ENCODE results near the gene IER5L.
"Not testable (repeated sequence)": the region's sequence is repeated elsewhere in the genome, so short reads cannot be mapped to it uniquely, and the experiment has no call there.

IER5L gene

GRCh38 chr9:129138144-129138462 lies 40.0 kb downstream of the IER5L start:
- no peak for DNase-seq

- no peak for DNase-seq
These were observed 40.5 kb downstream of the IER5L start for GRCh38 chr9:129137292-129138143.

GRCh38 chr9:129136446-129137035 lies 41.5 kb downstream of the IER5L start:
- DNase-seq = no peak

GRCh38 chr9:129135476-129135875 lies 42.6 kb downstream of the IER5L start:
- no peak for DNase-seq

GRCh38 chr9:129133082-129133481 lies 45.0 kb downstream of the IER5L start:
- DNase-seq = no peak

- peak; percentile 53 to 55 for DNase-seq
These were observed 46.5 kb downstream of the IER5L start for GRCh38 chr9:129131300-129132145.

GRCh38 chr9:129130791-129131190 lies 47.3 kb downstream of the IER5L start:
- no peak for DNase-seq

- DNase-seq = not testable (repeated sequence)
These were observed 47.8 kb downstream of the IER5L start for GRCh38 chr9:129130271-129130670.

- DNase-seq = no peak
These were observed 49.4 kb downstream of the IER5L start for GRCh38 chr9:129128689-129129088.

GRCh38 chr9:129126749-129127618 lies 51.1 kb downstream of the IER5L start:
- DNase-seq = peak in 1 of 2 donors; percentile 18
